NCI-H524 treated with DMSO at 0.1 percent for 48 hours (cell line): Measurements from ENCODE around the gene SMARCA5.
A peak's percentile ranks its signal among the peaks of the same experiment; 100 is the strongest.

Source experiments
- DNase-seq: peaks from one replicate; lab custom pipeline; 2025; lab: John Stamatoyannopoulos, UW

SMARCA5 gene

GRCh38 chr4:143531788-143532491, 18.4 kb downstream of the SMARCA5 start:
- DNase-seq, result no peak

- DNase-seq, result no peak
Observed at GRCh38 chr4:143538979-143539669, 25.6 kb downstream of the SMARCA5 start.

GRCh38 chr4:143539670-143540023, 26.1 kb downstream of the SMARCA5 start:
- no peak for DNase-seq

- no peak for DNase-seq
Observed at GRCh38 chr4:143549928-143550327, 36.4 kb downstream of the SMARCA5 start.

GRCh38 chr4:143554728-143555597, 41.5 kb downstream of the SMARCA5 start:
- no peak for DNase-seq

- no peak for DNase-seq
Observed at GRCh38 chr4:143555676-143556075, 42.2 kb downstream of the SMARCA5 start.

GRCh38 chr4:143558286-143558685, 44.8 kb downstream of the SMARCA5 start:
- no peak for DNase-seq

- DNase-seq, result peak; percentile 30
Observed at GRCh38 chr4:143558823-143559756, 45.6 kb downstream of the SMARCA5 start.

- DNase-seq, result no peak
Observed at GRCh38 chr4:143559757-143560147, 46.2 kb downstream of the SMARCA5 start.

- DNase-seq, result no peak
Observed at GRCh38 chr4:143564472-143564871, 51.0 kb downstream of the SMARCA5 start.

- DNase-seq, result no peak
Observed at GRCh38 chr4:143575331-143575730, 61.8 kb downstream of the SMARCA5 start.

GRCh38 chr4:143581331-143581946, 67.9 kb downstream of the SMARCA5 start:
- no peak for DNase-seq

GRCh38 chr4:143585548-143585947, 72.0 kb downstream of the SMARCA5 start:
- no peak for DNase-seq

GRCh38 chr4:143586080-143586479, 72.6 kb downstream of the SMARCA5 start:
- no peak for DNase-seq

- DNase-seq, result no peak
Observed at GRCh38 chr4:143587703-143588102, 74.2 kb downstream of the SMARCA5 start.

GRCh38 chr4:143597276-143597675, 83.8 kb downstream of the SMARCA5 start:
- no peak for DNase-seq

- DNase-seq, result no peak
Observed at GRCh38 chr4:143598816-143599215, 85.3 kb downstream of the SMARCA5 start.

GRCh38 chr4:143599827-143600226, 86.3 kb downstream of the SMARCA5 start:
- no peak for DNase-seq

GRCh38 chr4:143606480-143606879, 93.0 kb downstream of the SMARCA5 start:
- no peak for DNase-seq
